Stimulated activated naive CD8-positive, alpha-beta T cell treated with anti-CD3 and anti-CD28 coated beads, Interleukin-15, Interleukin-2, amounts not matched to agents 100 U/mL and 50 U/mL, for 24 hours (primary cell): ENCODE measurements around the gene MKX.

ENCODE experiments used
- ATAC-seq: fragments of 150-1000 bp; cut with Tn5 transposase; one replicate; pipeline ENCODE4 v1.10.0; 2021
- DNase-seq: peaks from one replicate; pipeline ENCODE4 v3.0.0; 2021

Gene MKX

GRCh38 chr10:27742195-27743011 is 3.2 kb downstream of the MKX start:
- ATAC-seq: peak; percentile 91
- peak; percentile 85 for DNase-seq

GRCh38 chr10:27741173-27742091 is 4.2 kb downstream of the MKX start:
- DNase-seq (peak; percentile 8), ATAC-seq (no peak)

- DNase-seq (no peak), ATAC-seq (no peak)
These were observed 9.2 kb downstream of the MKX start for GRCh38 chr10:27736396-27736795.

GRCh38 chr10:27730041-27730440 is 15.6 kb downstream of the MKX start:
- DNase-seq: no peak
- ATAC-seq: no peak

GRCh38 chr10:27728338-27728737 is 17.3 kb downstream of the MKX start:
- DNase-seq (no peak), ATAC-seq (no peak)

GRCh38 chr10:27724287-27724686 is 21.3 kb downstream of the MKX start:
- peak; percentile 36 for ATAC-seq
- no peak for DNase-seq

GRCh38 chr10:27723436-27723835 is 22.2 kb downstream of the MKX start:
- no peak for DNase-seq
- no peak for ATAC-seq

- no peak for ATAC-seq
These were observed 25.1 kb downstream of the MKX start for GRCh38 chr10:27720529-27720928.

GRCh38 chr10:27719052-27719451 is 26.6 kb downstream of the MKX start:
- no peak for DNase-seq
- ATAC-seq: no peak

More at GRCh38 chr10:27720529-27720928, 25.1 kb downstream of the MKX start:
- no peak for DNase-seq

GRCh38 chr10:27717861-27718260 is 27.8 kb downstream of the MKX start:
- ATAC-seq: no peak
- no peak for DNase-seq

- DNase-seq (no peak), ATAC-seq (no peak)
These were observed 28.4 kb downstream of the MKX start for GRCh38 chr10:27717224-27717623.

- DNase-seq (no peak), ATAC-seq (no peak)
These were observed 29.1 kb downstream of the MKX start for GRCh38 chr10:27716521-27716920.

GRCh38 chr10:27715505-27715904 is 30.1 kb downstream of the MKX start:
- ATAC-seq: no peak

GRCh38 chr10:27714349-27714748 is 31.3 kb downstream of the MKX start:
- DNase-seq: no peak
- ATAC-seq: no peak

More at GRCh38 chr10:27715505-27715904, 30.1 kb downstream of the MKX start:
- DNase-seq: no peak

- DNase-seq: no peak
- no peak for ATAC-seq
These were observed 31.7 kb downstream of the MKX start for GRCh38 chr10:27713941-27714340.

- no peak for ATAC-seq
- DNase-seq: no peak
These were observed 35.6 kb downstream of the MKX start for GRCh38 chr10:27710014-27710413.

GRCh38 chr10:27709304-27709703 is 36.3 kb downstream of the MKX start:
- no peak for ATAC-seq
- no peak for DNase-seq

GRCh38 chr10:27701938-27702537 is 43.6 kb downstream of the MKX start:
- no peak for ATAC-seq
- DNase-seq: no peak

- DNase-seq (no peak), ATAC-seq (no peak)
These were observed 45.8 kb downstream of the MKX start for GRCh38 chr10:27699776-27700175.

- ATAC-seq: no peak
- no peak for DNase-seq
These were observed 46.7 kb downstream of the MKX start for GRCh38 chr10:27698961-27699360.

- DNase-seq (no peak), ATAC-seq (no peak)
These were observed 49.2 kb downstream of the MKX start for GRCh38 chr10:27696466-27696865.

- DNase-seq: no peak
- ATAC-seq: no peak
These were observed 49.9 kb downstream of the MKX start for GRCh38 chr10:27695706-27696105.

- DNase-seq (no peak), ATAC-seq (no peak)
These were observed 50.5 kb downstream of the MKX start for GRCh38 chr10:27695088-27695487.
